A204.1 (cell line): ENCODE data around the gene MOCS3.

Source experiments
- FAIRE-seq: peaks from 2 replicates; lab custom pipeline; 2012; peaks lifted over from hg19 to GRCh38; lab: Jason Lieb, UNC

Gene MOCS3

DNA sequence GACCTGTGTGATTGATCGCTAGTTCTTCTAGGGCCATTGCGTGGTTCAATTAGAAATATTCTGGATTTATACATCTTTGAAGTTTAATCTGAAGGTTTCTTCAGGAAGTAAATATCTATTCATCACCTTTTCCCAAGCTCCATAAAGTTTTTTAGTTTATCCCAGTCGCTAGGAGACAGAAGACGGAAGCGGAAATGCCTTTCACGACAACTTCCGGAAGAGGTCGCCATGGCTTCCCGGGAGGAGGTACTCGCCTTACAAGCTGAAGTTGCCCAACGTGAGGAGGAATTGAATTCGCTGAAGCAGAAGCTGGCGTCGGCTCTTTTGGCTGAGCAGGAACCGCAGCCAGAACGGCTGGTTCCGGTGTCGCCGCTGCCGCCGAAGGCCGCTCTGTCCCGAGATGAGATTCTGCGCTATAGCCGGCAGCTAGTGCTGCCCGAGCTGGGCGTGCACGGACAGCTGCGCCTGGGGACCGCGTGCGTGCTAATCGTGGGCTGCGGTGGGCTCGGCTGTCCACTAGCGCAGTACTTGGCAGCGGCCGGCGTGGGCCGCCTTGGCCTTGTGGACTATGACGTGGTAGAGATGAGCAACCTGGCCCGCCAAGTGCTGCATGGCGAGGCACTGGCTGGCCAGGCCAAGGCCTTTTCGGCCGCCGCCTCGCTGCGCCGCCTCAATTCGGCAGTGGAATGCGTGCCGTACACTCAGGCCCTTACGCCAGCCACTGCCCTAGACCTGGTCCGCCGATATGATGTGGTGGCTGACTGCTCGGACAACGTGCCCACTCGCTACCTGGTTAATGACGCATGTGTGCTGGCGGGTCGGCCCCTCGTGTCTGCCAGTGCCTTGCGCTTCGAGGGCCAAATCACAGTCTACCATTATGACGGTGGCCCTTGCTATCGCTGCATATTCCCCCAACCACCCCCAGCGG lies at the start of gene MOCS3:
TSS of gene MOCS3 (plus strand) at position 204 of the 928 bp plus-strand sequence. CDS start at position 229, 25 bp downstream.
- FAIRE-seq = peak; percentile 29

DNA sequence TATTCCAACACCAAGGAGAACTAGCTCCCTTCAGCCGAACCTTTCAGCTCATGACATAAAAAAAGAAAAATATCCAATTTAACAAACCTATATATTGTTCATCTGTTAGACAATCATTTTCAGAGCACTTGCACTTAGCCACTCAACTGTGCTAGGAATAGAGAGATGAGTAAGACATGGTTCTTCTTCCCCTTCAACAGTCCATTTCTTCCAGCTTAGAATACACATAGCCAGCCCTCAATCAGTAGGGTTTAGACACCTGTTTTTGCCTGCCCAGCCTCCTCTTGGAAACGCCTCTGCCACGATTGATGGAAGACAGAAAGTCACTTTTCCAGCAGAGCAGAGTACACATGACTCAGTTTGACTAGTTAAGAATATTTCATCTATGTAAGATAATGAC lies 49.2 kb upstream of the MOCS3 start:
- no peak for FAIRE-seq

DNA sequence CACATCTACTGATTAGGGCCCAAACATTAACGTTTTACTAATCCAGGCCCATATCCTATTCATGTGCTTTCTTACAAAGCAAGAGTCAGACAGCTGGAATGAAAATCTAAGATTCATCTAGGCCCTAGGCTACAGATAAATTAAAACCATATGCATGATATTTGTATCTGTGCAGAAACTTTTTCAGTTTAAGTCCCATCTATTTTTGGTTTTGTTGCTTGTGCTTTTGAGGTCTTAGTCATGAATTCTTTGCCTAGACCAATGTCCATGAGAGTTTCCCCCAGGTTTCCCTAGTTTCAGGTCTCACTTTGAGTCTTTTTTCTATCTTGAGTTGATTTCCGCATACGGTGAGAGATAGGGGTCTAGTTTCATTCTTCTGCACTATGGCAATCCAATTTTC lies 47.6 kb upstream of the MOCS3 start:
- no peak for FAIRE-seq

GRCh38 chr20:50911716-50912115 lies 46.9 kb upstream of the MOCS3 start:
- FAIRE-seq = no peak

DNA sequence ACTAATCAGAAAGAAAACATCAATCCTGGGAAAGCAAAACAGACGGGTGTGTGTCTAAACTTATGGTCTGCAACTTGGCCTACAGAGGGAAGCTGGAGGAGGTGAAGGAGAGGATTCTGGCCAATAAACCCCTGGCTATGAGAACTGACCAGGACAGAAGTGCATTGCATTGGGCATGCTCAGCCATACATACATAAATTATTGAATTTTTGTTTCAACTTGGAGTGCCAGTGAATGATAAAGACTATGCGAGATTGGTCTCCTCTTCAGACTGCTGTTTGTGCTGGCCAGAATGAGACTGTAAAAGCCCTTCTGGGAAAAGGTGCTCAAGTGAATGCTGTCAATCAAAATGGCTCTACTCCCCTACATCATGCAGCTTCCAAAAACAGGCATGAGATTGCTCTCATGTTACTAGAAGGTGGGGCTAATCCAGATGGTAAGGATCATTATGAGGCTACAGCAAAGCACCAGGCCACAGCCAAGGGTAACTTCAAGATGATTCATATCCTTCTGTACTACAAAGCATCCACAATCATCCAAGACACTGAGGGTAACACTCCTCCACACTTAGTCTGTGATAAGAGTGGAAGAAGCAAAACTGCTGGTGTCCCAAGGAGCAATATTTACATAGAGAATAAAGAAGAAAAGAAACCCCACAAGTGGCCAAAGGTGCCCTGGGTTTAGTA lies 44.8 kb upstream of the MOCS3 start:
- no peak for FAIRE-seq

DNA sequence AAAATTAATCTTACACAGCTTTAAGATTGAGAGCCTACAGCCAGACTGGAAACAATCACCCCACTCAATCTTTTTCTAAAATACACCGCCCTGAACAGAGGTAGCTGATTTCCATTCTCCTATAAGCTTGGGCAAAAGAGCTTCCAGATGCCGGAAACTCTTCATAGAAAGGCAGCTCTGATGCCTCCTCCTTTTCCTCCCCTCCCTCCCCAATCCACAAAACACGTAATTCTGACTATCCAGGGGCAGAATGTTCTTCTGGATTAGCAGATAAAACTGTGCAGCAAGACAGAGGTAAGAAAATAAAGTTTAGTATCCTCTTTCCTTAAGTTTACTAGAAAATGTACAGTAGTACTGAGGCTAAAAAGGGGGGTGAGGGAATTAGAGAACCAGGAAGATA lies 43.2 kb upstream of the MOCS3 start:
- no peak for FAIRE-seq

- no peak for FAIRE-seq
Measured at GRCh38 chr20:50916257-50916656, 42.4 kb upstream of the MOCS3 start.

DNA sequence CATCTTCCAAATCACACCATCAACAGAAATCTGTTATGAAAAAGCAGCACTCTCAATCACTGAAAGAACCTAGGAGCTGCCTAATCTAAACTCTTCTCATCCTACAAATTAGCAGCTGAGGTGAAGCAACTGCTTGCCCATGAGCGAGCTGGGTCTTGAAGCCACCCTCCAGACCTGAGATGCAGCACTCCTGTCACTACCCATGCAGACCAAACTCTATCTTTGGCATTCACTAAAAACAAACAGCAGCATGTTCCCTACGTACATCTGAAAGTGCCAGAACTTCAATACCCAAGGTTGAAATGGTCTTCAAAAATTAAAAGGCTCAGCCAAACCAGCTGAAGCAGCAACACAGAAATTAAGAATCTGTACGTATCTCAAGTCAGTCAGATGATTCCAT lies 41.7 kb upstream of the MOCS3 start:
- FAIRE-seq = no peak

DNA sequence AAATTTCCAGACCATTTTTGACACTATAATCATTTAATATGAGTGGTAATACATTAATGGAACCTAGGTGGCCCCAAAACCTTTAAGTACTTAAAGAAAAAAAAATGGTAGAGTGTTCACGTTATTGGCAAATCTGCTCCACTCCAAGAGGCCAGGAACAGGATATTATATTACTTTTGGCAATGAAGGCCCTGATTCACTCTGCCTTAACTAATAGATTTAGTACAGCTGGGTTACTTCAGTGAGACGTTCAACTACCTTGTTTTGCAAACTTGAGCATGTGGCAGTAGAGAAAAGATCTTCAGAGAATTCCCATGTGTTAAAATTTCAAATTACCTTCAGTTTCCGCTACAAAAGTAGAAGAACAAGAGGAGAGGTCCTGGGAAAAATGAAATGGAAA lies 40.2 kb upstream of the MOCS3 start:
- no peak for FAIRE-seq

GRCh38 chr20:50919567-50919966 lies 39.1 kb upstream of the MOCS3 start:
- no peak for FAIRE-seq

DNA sequence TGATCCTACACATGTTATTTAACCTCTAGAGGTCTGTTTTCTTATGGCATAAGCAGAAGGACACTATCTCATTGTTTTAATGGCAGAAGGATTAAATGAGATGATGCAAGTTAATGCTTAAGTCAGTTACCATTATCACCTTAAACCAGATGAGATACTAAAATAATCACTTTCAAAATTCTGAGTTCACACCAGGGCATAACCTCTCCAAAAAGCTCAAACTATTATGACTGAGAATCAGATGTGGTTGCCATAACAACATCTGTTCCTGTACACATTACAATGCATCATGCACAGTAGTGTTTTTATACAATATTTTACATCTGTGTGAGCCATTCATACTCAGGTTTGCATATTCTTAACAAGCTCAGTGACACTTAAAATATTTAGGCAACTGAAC lies 37.6 kb upstream of the MOCS3 start:
- no peak for FAIRE-seq

GRCh38 chr20:50921803-50922501 lies 36.7 kb upstream of the MOCS3 start:
- FAIRE-seq = no peak

DNA sequence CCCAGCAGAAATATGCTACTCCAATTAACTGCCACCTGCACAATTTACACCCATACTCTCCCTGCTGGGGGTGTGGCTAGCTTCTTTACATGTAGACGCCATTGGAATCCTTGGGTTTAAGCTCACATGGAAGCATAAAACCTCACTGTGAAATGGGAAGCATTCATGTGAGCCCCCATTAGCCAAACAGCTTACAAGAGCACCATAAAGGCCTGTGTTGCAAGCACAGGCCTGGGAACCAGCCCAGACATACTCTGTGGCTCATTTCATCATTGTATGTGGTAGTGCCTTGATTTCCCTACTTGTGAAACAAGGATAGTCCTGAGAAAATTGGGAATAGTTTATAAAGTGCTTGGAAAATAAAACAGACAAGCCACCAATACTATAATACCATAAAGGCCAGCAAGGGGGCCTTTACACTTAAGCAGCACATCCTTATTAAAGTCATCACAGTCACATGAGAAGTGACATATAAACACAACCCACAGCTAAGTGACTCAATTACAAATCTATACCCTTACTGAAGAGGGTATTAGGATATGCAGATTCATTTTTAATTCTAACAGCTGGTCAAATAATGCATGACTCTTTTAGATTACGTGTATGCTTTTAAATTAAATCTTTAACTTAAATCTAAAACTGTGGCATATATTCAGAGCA lies 34.2 kb upstream of the MOCS3 start:
- no peak for FAIRE-seq

- no peak for FAIRE-seq
Measured at GRCh38 chr20:50926530-50926929, 32.1 kb upstream of the MOCS3 start.

- FAIRE-seq = no peak
Measured at GRCh38 chr20:50928469-50928868, 30.1 kb upstream of the MOCS3 start.

DNA sequence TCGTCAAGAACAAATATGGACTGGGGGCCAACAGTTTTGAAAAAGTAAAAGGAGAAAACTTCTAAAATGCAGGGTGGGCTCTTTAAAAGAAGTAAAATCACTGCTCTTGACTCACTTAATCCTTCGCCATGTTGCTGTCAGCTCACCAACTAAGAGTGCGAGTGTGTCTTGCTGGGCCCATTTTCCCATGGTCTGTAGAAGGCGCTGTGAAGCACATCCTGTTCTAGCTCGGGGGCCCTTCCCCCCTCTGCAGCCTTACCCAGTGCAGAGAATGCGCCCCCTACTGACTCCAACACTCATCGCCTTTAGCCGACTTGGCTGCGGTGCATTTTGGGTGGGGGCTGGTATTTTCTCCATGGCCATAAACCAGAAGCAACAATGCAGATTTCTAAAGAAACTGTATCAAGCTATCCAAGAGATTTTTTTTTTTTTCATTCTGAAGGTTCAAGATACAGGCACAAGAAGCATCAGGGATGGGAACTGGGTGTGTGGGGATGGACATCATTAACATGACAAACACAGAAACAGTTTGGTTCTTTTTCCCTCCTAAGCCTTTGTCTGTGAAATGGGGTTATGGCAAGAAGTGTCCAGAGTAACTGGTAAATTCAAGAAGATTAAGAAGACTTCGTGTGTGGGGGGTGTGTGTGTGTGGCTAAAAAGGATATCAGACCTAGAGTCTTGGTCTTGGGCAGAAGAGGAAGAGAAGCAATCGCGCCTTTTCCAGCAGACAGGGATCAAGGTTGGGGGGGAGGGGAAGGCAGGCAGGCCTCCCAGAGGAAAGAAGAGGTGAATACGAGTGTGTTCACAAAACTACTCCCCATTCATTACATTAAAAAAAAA lies 29.1 kb upstream of the MOCS3 start:
- peak; percentile 46 for FAIRE-seq

DNA sequence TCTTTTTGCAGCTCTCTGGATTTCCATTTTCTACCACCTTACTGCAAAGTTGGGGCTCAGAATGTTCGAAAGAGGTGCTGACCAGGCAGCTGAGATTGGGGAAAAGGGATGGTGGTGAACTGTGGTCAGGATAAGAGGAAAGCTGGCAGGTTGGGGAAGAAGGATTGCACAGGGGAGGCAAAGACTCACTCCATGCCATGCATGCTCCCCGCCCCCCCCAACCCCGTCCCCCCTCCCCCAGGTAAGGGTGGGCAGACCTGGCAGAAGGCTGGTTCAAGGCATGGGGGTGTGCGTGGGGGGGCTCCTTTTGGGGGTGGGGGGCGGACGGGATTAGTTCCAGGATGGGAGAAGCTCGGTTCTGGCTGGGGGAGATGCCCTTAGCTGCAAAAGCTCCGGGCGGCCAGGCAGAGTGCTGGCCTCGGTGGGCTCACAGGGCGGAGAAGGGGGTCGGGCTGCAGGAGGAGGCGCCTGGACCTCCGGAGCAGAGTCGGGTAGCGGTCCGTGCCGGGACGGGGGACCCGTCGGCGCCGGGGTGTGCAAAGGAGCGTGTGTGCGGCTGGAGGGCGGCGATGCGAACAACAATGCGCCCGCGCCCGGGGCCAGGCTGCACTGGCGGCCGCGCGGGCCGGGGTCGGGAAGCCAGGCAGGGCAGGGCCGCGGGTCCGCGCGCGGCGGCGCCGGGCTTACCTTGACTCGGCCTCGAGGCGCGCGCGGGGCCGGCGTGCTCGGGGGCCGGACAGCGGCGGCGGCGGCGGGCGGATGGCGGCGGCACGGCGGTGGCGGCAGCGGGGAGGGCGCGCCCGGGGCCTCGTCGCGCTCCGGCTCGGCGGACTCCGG lies 28.3 kb upstream of the MOCS3 start:
- FAIRE-seq = no peak

- FAIRE-seq = no peak
Measured at GRCh38 chr20:50930976-50931305, 27.7 kb upstream of the MOCS3 start.

DNA sequence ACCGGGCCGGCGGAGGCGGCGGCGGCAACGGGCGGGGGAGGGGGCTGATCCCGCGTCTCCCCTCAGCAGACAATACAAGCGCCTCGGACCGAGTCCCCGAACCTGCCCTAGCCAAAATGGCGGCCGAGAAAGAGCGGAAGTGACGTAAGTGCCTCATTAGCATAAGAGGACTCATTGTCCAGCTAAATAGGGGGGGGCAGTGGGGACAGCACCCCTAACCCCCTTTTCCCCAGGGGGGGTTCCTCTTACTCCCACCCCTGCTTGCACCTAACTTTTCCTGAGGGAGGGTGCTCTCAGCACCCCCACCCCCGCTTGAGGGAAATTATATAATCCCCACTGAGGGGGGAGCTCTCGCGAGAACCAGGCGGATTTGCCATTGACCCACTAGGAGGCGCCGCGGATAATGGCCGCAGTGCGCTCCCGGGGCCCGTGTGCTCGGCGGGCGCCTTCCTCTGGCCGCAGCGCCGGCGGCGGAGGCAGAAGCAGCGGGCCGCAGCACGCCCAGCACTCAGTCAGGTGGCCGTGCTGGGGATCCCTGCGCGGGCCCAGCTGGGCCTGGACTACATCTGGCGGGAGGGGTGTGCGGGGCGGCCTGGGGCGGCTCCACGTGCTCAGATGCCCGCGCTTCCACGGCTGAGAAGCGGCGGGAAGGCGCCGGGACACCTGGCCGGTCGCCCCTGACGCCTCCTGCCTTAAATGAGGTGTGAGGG lies 27.2 kb upstream of the MOCS3 start, which contains the start of gene ADNP:
TSS of gene ADNP (minus strand) at position 132 of the 710 bp plus-strand sequence. CDS start 27,441 bp downstream, outside the sequence.
- no peak for FAIRE-seq

GRCh38 chr20:50932016-50932485 lies 26.6 kb upstream of the MOCS3 start:
- no peak for FAIRE-seq
